Stimulated activated CD8-positive, alpha-beta memory T cell treated with anti-CD3 and anti-CD28 coated beads, Interleukin-12 subunit alpha, Interleukin-12 subunit beta, amount 100 ng/mL, for 24 hours (primary cell): ENCODE results near the gene ADSS1.

Experiments used
- DNase-seq: peaks from one replicate; pipeline ENCODE4 v3.0.0-alpha.2; 2020; ENCODE audit errors: extremely low read depth

Gene ADSS1

DNA sequence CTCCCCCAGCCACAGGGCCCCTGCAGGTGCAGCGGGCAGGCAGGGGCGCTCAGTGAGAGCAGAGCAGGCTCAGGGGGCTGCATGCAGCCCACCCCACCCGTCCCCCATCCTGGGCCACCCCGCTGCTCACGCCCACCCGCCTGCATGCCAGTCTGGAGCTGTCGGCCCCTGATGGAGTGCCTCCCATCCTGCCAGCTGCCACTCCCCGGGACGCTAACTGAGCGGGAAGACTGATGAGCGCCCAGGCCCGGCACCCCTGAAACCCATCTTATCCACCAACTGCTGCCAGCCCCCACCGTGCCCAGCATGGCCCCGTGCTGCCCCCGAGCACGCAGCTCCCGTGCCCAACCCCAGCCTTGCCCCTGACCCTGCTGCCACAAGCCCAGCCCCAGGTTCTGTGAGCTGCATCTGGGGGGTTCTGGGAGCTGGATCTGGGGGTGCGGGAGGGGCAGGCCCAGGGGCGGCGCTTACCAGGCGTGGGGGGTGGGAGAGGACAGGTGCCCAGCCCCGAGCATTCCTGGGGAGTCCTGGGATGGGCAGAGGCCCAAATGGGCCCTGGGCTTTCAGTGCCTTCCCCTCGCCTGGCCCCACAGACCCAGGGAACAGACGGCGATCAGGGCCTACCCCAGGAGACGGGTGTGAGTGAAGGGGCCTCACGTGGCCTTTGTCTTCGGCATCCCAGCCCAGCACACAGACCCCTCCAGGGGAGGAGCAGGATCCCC is 58.2 kb downstream of the ADSS1 start:
- DNase-seq = no peak

- no peak for DNase-seq
Observed at GRCh38 chr14:104782808-104783139, 58.7 kb downstream of the ADSS1 start.

- DNase-seq = no peak
Observed at GRCh38 chr14:104783484-104784217, 59.6 kb downstream of the ADSS1 start.

GRCh38 chr14:104784218-104784568 is 60.2 kb downstream of the ADSS1 start:
- no peak for DNase-seq

GRCh38 chr14:104784846-104785707 is 61.0 kb downstream of the ADSS1 start:
- no peak for DNase-seq

- DNase-seq = no peak
Observed at GRCh38 chr14:104785708-104786080, 61.7 kb downstream of the ADSS1 start.

- no peak for DNase-seq
Observed at GRCh38 chr14:104786091-104786586, 62.1 kb downstream of the ADSS1 start.

- DNase-seq = no peak
Observed at GRCh38 chr14:104786726-104787675, 63.0 kb downstream of the ADSS1 start.

DNA sequence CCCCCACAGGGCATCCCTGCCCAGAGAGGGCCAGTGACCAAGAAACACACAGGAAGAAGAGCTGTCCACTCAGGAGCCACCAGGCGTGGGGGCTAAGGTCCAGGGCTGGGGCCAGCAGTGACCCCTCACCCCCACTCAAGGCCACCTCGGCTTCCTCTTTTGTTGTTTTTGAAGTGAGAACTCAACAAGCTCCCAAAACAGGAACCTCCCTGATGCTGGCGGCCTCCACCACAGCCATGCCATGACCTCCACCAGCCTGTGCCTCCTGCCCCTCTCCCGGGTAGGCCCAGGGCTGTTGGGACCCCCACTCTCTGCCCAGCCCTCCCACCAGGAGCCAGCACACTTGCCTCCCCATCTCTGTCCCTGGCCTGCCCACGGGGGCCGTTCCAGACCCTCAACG is 63.7 kb downstream of the ADSS1 start:
- no peak for DNase-seq

DNA sequence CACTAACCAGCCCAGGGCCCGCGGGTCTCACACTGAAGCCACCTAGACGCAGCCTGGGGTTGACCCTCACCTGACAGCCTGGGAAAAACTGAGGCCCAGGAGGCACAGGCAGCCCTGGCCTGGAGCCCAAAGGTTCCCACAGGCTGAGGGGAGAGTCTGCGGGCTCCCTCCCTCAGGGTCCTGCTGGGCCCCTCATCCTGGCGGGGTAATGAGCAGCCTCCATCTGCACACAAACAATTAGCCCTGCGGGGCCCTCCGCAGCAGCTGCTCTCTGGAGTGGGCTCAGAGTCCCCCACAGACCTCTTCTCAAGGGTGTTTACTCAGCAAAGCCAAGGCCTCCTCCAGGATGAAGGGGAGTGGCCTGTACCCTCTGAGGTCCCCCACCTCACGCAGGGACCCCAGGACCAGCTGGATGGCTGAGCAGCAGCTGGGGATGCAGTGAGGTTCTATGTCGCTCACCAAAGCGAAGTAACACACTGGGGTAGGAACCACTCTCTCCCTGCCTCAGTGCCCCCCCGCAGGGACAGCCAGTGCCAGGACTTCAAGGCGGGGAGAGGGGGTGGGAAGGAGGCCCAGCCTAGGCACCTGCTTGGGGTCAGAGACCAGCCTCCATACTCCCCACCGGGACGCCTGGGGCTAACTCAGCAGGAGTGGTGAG is 64.3 kb downstream of the ADSS1 start:
- DNase-seq = no peak

- DNase-seq = no peak
Observed at GRCh38 chr14:104788873-104789663, 65.0 kb downstream of the ADSS1 start.

GRCh38 chr14:104789752-104790743 is 66.0 kb downstream of the ADSS1 start:
- no peak for DNase-seq

- no peak for DNase-seq
Observed at GRCh38 chr14:104791425-104791824, 67.4 kb downstream of the ADSS1 start.

DNA sequence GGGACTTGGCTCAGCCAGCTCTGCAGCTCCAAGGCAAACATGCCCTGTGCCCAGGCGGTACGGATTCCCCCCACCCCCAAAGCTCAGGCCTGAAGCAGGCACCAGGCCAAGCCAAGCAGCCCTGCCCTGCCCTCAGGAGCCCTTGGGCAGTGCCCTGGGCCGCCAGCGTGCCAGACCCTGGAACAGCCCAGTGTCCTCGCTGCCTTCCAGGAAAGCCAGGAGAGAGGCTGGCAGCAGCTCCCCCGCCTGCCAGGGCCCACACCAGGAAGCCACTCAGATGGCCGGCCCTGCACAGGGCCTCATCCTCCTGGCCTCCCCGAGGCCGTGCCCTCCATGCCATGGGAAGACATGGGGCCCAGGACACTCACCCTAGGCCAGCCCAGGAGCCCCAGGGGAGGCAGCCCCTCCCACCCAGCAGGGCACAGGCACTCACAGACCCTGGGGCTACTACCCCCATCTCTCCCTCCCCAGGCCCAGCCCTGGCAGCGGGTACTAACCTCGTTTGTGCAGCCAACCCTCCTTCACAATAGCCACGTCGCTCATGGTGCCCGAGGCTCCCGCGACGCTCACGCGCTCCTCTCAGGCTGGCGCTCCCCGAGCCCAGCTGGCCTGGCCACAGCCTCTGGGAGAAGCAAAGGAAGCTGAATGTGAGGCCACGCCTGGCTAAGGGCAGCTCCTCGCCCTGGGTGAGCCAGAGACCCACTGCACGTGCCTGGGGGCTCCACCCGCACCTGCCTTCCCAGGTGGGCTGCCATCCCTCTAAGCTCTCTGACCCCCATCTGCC is 68.3 kb downstream of the ADSS1 start:
- DNase-seq = no peak

DNA sequence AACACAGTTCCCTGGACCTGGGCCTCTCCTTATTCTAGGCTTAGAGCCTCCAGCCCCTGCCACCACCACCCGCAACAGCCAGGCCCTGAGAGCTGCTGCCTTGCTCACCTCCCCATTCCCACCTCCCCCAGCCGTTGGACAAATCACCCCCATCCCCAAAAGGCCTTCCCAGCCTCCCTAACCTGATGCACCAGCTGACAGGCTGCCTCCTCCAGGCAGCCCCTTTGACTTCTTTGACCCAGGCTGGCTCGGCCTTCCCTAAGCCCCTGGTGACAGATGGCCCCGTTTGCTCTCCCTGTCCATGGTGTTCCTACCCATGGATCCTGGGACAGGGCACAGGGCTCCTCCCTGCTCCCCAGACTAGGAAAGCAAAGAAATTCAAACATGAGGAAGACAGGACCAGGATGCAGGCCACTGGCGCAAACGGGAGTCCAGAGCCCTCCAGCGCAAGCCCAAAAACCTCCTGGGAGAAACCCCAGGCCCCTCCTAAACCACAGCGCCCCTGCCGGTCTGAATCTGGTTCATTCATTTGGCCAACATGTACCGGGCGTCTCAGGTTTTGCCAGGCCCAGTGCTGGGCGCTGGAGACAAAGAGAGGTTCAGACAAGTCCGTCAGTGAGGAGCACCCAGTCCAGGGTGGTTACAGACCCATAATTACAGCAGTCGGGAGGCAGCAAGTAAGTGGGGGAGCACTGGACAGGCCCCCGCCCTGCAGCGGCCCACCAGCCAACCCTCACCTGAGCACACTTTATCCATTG is 69.1 kb downstream of the ADSS1 start:
- DNase-seq = no peak

GRCh38 chr14:104793703-104793959 is 69.6 kb downstream of the ADSS1 start:
- DNase-seq = no peak

DNA sequence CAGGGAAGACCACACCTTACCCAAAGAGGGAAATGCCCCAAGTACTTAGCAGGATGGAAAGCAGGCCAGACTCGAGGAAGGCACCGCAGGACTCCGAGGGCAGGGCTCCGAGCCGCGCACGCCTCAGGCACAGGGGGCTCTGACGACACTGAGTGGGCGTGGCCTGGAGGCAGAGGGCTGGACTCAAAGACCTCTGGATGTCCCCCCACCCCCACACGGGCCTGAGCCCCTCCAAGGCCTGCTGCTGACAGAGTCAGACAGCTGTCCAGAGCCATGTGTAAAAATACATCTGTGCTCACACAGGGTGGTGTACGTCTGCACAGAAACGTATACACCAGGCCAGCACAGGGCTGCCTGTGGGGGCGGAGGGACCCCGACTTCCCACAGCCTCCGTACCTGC is 70.1 kb downstream of the ADSS1 start:
- no peak for DNase-seq

- no peak for DNase-seq
Observed at GRCh38 chr14:104794631-104794992, 70.6 kb downstream of the ADSS1 start.
